HS-5 (cell line): ENCODE results near the gene CYYR1.
A peak's percentile ranks its signal among the peaks of the same experiment; 100 is the strongest.

Experiments
- DNase-seq: peaks from one replicate; pipeline ENCODE4 v3.0.0-alpha.2; 2012; ENCODE audit warnings: low read depth

The CYYR1 gene

DNA sequence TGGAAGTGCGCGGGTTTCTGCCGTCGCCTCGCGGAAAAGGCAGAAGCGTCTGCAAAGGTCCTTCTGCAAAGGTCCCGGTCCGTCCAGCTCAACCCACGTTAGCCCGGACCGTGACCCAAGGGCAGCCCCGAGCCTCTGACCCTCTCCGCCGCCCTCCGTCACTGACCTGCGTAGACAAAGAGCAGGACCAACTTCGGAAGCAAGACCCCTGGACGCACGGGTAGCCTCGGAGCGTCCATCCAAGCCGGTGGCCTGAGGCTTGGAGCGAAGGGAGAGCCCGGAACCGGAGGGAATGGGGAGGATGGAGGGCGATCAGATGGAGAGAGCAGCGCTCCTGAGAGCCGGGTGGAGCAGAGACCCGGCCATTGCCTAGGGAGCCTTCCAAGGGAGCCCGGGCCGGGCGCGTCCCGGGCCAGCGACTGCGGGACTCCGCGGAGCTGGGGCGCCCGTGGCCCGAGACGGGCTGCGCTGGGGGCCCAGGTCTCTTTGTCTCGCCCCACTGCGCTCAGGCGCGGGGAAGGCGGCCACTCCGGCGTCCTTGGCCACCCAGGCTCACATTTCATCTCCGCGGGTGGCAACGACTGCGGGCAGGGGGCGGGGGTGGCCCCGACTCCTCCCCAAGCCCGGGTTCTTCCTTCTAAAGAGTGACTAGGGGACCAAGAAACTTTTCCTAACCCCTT, at the start of gene CYYR1:
CYYR1 (minus strand) TSS at position 585 of the 680 bp plus-strand sequence; CDS start at position 239, 346 bp downstream.
- DNase-seq: no peak

DNA sequence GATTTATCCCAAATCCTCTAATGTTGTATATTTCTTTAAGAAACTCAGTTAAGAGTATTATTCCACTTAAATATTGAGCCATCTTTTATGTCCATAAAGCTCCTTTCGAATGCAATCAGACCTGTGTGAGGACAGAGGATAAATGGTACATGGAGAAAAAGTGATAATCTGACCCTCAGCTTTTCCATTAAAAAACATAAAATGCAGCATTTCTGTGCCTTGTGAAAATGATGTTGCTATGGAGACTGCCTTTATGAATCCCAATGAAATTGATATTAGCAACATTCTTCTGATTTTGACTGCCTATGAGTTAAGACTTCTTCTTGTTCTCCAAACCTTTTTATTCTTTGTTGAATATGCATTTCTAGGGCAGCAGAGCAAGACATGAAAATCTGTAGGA, 44.1 kb upstream of the CYYR1 start:
- DNase-seq: no peak

DNA sequence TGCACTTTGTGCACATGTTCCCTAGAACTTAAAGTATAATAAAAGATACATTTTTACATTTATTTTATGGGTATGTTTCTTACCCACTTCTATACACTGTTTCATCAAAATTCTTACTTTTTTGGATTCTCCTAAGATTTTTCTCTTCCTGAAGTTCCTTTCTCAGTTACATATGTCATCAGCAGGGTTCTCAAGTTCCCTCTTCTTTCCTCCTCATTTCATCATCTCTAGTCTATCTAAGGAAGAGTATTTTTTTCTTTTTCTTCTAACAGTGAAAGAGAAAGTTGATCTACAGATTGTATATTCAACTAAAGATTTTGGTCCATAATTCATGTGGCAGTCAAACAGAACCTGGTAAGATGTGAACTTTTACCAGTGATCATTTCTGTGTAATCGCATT, 41.2 kb upstream of the CYYR1 start:
- DNase-seq: no peak

DNA sequence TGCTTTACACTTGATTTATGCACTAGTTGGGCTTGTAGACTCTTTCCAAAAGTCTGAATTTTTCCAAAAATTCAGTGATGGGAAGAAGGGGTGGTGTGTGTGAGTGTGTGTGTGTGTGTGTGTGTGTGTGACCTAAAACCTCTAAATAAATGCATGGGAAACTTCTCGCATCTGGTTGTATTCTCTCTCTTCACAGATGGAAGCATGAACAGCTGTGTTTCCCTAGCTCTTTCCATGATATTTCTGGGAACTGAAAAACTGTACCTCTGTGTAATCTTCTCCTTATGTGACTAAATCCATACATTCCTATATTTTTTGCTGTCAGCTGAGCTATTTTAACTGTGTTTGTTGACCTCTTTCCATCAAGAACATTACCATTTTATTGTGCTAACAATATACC, 26.2 kb upstream of the CYYR1 start:
- DNase-seq: no peak

DNA sequence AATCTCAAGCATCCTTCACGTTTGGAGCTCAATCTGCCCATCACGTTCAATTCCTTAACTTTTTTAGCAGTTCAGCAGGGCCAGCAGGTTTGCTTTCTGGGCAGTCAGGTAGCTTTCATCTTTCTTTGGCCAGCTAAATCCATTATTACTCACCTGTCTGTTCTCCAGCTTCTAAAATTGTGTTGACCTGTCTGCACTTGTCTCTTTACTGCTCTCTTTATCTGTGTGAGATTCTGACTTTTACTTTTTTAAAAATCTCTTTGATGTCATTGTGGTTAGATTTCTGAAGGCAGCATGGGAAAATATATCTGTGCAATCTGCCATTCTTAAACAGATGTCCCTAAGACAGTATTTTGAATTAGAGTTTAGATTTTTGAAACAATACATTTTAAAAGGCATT, 24.9 kb upstream of the CYYR1 start:
- DNase-seq: no peak

DNA sequence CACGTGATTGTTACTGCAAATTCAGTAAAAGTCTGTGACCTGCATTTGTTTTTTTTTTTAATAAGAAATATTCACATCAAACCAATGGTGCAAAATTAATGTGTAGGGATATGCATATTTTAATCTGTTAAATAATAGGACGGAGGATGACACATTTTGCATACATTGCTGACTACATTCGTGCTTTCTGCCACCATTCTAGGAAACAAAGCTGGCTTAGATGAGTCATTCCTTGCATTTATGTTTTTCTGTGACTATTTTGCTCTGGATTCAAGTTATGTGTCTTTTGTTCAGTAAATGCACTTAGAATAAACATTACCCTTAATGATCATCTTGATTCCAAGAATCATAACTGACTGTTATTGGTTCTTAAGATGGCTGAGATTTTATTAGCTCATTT, 23.9 kb upstream of the CYYR1 start:
- DNase-seq: no peak

DNA sequence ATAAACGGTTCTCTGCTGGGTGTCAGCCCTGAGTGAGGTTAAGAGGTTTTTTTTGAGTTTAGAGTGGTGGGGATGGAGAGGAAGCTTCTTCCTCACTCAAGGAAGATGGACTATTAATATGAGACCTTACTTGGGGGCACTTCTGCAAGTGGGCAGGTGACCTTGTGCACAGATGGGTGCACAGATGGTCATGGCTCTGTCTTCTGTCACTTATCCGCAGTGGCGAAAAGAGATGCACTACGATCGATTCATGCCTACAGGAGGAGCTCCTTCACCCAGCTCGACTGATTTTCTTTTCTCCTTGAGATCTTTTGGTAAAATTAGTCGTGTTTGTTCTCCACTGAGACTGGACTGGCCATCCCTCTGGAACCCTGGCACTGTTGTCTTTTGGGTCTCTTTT, 22.9 kb upstream of the CYYR1 start:
- DNase-seq: no peak

DNA sequence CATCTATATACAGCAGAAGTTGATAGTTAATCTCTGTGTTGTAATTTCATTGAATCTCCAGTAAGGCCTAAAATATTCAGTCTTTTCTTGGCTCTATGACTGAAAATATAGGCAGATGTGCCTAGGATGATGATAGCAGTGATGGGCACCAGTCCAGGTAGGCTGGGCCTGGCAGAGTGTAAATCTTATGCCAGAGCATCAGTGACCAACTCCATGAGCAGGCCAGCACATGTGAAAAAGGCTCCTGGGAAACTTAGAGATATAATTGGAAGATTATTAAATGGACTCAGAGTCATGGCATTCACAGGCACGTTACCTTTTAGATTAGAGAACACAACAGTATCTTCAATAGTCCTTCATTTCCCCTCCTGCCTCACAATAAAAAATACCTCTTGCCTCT, 20.7 kb upstream of the CYYR1 start:
- DNase-seq: no peak

DNA sequence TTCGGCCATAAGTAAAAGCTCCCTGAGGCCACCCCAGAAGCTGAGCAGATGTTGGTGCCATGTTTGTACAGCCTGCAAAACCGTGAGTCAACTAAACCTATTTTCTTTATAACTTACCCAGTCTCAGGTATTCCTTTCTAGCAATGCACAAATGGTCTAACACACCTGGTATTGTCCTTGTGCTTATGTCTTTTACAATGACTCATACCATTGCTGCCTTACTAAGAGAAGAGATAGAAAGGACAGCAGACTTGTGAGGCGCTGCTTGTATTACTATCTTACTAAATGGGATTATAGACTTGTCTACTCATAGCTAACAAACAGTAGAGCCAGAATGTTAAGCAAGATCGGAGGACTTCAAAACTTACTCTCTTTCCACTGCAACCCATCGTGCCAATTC, 18.5 kb upstream of the CYYR1 start:
- no peak for DNase-seq

DNA sequence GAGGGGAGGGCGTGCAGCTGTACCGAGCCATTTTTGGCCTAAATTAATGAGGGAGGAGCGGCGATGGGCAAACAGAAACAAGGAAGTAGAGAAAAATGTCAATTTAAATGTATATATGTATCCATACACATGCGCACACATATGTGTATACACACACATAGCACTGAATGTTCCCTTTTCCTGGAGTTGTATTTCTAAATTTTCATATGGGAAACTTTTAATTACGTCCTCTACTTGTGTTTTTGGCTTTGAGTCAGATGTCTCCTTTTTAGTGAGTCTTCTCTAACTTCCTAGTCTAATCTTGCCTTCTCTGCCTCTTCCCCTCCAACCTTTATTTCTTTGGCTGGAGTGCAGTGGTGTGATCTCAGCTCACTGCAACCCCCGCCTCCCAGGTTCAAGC, 15.4 kb upstream of the CYYR1 start:
- DNase-seq: no peak

DNA sequence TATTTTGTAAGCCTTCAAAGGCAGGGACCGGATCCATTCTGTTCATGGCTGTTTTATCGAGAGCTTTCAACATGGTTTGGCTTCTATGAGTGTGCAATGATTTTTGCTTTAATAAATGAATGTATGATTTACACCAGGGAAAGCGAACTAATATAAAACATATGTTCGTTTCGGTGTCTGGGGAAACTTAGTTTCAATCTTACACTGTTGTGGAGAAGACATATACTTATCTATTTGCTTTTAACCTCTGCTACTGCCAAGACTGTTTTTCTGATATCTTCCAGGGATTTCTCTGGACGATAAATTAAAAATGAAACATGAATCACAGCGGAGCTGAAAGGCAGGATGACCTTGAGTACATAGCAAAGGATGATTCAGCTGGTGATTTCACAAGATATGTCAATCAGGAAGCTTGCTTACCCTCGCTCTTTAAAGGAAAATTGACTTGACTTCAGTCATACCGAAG, 14.7 kb upstream of the CYYR1 start:
- peak; percentile 73 for DNase-seq

DNA sequence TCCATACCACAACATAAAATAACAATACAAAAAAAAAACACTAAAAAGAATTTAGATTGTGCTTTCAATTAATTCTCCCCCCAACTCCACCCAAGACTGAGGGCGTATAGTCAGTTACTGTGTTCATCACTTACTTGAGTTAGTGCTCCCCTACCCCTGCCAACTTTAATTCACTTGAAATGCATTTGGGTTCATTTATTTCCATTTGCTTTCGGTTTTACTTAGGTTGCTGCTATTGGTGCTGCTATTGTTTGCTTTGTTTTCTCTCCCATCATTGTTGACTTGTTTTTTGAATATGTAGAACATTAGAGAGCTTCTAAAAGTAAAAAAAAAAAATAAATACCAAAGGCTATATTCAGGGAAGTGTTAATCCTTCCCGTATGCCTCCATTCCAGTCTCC, 10.7 kb upstream of the CYYR1 start:
- DNase-seq: no peak

DNA sequence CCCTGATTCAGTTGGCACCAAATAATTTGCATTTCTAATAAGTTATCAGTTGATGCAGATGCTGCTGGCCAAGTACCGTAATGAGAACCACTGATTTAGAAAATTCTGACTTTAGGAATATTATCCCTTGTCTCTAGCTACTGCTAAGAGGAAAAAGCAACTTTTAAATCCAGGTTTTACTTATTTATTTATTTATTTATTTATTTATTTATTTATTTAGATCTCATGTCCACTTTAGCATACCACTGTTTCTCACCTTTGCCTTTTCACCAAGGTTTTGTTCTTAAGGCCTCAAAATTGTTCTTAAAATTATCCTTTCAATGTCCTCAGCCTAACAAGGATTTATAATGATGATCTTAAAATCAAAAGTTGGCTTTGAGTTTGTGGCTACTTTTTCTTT, 8.7 kb upstream of the CYYR1 start:
- no peak for DNase-seq

DNA sequence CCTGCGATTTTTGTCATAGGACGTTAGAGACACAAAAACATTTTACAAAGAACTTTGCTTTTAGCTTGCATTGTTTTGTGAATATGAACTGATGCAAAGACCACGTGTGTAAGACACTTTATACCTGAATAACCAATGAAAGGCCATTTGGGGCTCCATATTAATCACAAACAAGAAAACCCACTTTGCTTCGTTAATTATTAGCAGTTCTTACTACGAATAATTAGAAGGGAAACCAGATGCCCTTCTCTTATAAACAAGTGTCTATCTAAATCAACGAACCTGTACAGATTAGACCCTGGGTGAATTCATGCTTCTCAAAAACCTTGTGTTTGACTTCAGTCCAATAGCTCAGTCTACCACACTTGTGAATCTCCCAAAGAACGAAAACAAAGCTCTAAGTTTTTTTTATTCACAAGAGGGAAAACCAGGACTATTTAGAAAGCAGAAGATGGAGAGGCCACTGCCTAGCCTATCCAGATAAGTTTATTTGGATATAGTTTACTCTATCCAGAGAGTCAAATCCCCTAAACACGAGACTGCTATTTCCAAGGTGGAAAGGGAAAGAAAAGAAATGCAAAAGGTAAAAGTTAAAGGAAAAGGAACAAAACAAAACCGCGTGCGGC, 897 bp downstream of the CYYR1 start:
- DNase-seq: no peak

DNA sequence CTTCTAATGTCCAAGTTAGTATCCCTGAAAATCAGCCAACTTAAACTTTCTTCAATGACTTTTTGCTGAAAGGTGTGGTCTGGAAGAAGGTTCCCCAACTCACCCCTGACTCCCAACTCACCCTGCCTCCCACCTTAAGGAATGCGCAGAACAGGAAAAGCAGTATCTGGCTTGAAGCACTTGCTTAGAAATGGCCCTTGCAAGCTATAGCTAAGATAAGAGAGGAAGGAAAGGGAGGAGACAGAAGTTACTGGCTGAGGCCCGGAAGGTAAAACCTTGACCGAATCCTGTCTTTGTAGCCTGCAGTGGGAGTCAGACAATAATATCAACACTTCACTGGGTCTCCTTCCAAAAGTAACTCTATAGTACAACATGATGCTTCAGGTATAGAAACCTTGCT, 2.9 kb downstream of the CYYR1 start:
- DNase-seq: no peak

DNA sequence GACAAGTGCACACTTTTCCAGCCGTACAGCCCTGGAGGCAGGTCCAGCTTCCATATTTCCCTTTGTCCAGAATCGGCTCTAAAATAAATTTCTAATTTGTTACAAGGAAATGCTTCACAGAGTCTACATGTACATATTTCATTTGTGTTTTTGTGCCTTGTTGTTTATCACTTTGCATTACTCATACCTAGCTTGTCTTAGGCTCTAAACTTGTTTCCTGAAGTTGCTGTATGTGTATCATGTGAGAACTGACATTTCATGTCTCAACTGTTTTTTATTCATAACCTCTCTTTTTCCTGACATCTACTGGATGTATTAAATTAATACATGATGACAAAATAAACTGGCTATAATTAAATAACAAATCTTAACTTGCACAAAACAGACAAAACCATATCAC, 7.5 kb downstream of the CYYR1 start:
- no peak for DNase-seq

DNA sequence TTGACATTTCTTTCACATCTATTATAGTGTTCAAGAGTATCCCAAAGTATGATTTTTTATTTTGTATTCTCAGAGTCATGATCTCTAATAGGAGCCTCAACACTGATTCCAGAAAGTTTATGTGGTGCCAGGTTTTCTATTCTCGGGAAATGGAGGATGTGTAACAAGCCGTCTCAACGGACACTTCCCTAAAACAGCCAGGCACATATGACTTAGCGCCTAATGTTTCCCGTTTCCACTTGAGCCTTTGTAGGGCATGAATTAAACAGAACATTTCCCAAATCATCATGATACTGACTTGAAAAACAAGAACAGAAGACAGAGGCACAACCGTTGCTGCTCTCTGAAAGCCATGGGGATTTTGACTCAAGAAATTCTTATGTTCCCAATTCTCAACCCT, 8.0 kb downstream of the CYYR1 start:
- no peak for DNase-seq

DNA sequence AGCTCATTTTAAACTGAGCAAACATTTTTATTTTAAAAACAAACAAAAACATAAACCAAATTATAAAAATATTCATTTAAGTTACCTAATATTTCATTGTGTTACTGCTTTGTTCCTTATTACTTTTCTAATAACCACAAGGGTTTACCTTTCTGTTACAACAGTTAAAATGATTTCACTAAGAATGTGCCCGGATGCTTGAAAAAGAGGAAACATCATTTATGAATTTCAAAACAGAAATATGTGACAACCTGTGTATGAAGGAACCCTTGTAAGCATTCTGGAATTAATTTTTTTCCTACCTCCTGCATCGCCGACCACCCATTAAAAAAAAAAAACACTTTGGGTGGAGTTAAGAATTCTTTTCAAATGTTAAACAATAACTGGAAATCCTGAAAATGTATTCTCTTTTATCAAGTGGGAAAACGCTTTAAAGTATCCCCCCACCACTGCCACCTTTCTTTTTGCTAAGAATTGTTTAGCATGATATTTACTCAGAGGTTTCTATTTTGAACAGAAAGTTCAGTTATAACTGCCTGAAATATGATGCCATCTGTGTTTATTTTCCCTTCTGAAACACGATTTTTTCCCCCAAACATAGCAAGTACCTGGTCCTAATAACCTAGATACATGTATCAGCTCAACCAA, 9.1 kb downstream of the CYYR1 start:
- DNase-seq: no peak

DNA sequence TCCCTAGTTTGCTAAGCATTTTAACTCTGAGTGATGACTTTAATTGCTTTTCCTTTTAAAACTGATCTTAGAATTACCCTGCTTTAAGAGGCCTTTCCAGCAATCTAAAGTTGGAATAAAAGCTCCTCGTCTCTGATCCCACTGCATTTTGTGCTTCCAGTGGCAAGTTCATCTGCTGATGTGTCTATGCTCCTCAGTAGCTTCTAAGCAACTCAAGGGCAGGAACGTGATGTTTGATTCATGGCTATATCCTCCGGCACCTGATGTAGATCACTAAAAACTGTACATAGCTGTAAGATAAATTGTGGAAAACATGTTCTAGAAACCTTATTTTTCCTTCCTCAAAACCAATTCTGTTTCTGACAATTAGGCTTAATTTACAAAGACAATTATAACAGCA, 12.5 kb downstream of the CYYR1 start:
- no peak for DNase-seq

DNA sequence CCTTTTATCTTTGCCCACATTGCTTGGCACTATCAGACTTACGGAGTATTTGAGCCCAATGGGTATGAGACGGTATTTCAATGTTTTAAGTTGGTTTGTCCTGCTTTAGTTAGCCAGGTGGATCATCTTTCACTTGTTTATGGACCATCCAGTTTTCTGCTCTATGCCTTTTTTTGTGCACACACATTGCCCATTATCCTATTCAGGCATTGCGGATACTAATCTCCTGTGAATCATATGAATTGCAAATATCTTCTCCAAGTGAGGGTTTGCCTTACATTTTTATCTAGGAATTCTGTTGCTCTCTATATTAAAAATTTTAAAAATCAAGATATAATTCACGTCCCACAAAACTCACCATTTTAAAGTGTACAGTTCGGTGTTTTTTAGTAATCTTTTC, 14.0 kb downstream of the CYYR1 start:
- no peak for DNase-seq

DNA sequence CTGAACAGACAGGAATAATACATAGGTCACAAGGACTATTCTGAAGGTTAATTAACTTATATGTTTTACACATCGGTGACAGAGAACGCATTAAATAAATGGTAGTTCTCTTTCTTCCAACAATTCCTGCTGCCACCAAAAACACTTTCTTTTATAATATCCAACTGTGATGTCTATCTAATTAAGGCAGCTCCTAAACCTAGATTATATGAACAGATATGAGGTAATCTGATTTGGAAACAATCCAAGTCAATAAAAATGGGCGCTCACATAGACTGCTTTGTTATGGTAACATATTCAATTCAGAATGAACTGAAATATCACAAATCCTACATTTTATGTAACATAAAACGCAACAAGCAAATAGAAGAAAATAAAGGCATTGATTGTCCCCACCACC, 16.0 kb downstream of the CYYR1 start:
- DNase-seq: no peak

DNA sequence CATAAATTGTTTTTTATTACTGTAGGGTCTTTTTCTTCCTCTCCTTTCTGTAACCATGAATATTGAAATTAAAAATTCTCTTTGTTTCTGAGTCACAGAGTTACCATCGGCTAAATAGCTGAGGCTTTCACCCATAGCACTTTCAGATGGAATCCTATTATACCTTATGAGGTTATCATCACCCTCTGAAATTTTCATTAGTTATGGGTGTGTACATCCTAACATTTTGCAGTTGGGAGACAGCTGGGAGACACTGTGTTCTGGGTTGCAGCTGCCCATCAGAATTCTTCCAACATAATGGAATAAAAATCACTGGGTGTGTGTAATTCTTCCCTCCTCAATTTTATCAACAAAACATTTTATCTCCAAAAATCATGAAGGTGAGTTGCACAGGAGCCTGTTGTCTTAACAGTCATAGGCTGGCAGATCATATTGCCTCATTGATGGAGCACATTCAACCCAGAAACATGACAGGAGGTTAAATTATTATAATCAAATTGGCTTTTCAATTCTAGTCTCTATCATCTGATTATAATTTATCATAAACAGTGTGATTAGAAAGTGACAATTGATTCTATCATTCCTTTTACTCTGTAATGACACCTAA, 17.4 kb downstream of the CYYR1 start:
- no peak for DNase-seq

DNA sequence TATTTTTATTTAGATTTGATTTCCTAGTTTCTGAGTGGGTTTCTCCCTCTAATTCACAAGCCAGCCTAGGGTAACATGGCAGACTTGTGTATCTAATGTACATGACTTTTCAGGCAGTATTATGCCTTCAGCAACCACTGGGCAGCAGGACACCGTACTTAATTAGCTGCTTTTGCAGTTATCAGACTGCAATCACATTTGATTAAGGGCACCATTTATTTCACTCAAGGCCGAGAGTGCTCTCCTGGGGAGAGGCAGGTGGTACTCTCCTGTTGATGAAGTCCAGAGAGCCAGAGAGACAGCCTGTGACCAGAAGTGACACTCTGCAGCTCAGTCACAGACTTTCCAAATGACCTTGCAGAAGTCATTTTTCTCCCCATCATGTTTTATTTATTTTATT, 18.7 kb downstream of the CYYR1 start:
- no peak for DNase-seq
